K562 (cell line): Measurements from ENCODE around the gene UBA7. TPM values are rescaled to one million over a fixed set of nuclear protein-coding genes. Genes with fewer than 3 reads are reported as not detected.

Experiments used
- ATAC-seq: fragments of 200-7000 bp; cut with Tn5 transposase; 3 replicates; pipeline ENCODE4 v1.9.1; 2020; ENCODE audit warnings: moderate library complexity
- BruUV-seq: library from RNA; stranded (reverse); fragments of 400-500 nt; replicated peaks from 2 replicates; lab custom pipeline; 2021; lab: Mats Ljungman, UMichigan
- CTCF ChIA-PET: fragments of 300-600 bp; formaldehyde crosslinking; extraction: SDS; loops from one replicate; lab custom pipeline; 2021; ENCODE audit warnings: low intra/inter-chr PET ratio; lab: Yijun Ruan, JAX
- POLR2A ChIA-PET: fragments of 300-600, 350-650 bp; sonication (Branson Sonifier 250); formaldehyde crosslinking; extraction: SDS; loops from one replicate; lab custom pipeline; 2021; ENCODE audit warnings: antibody characterized with exemption, inconsistent platforms; lab: Yijun Ruan, JAX
- DNase-seq, 4 experiments: peaks; one replicate each; pipeline versions ENCODE4 v3.0.0 to v3.0.0-alpha.2; 2011 to 2018; ENCODE audit warnings: low spot score in 3 of 4, mixed read lengths in 3 of 4; ENCODE audit errors: extremely low read depth in 1 of 4
- FAIRE-seq: peaks from 2 replicates; lab custom pipeline; 2011; peaks lifted over from hg19 to GRCh38; lab: Jason Lieb, UNC
- H2AFZ ChIP-seq: 2 replicates; pipeline ENCODE4 v1.6.0; 2011; ENCODE audit warnings: low read depth, low read length, control low read depth, inconsistent platforms
- H3K27ac ChIP-seq: fragments of 200-600 bp; 3 replicates; pipeline ENCODE4 v1.8.0; 2011; ENCODE audit warnings: low read depth, mild to moderate bottlenecking, control low read depth, inconsistent platforms, low read length, moderate library complexity, mixed read lengths; ENCODE audit errors: extremely low read depth
- H3K27me3 ChIP-seq, 2 experiments: fragments of 300-600 bp in 1 of 2; 2 replicates in 1 of 2; 3 replicates in 1 of 2; pipeline versions ENCODE4 v1.6.0 to v1.8.0; 2011; ENCODE audit warnings: inconsistent platforms in 2 of 2, low read length in 2 of 2, mild to moderate bottlenecking in 1 of 2, mixed read lengths in 1 of 2, moderate library complexity in 1 of 2; ENCODE audit not compliant: control insufficient read depth in 2 of 2, insufficient read depth in 2 of 2
- H3K36me3 ChIP-seq: fragments of 300-600 bp; 3 replicates; pipeline ENCODE4 v1.8.0; 2011; ENCODE audit warnings: mild to moderate bottlenecking, low read length, inconsistent platforms; ENCODE audit not compliant: control insufficient read depth, insufficient read depth
- H3K4me1 ChIP-seq, 2 experiments: fragments of 200-600 bp in 1 of 2; replicated peaks in 1 of 2; 2 replicates in 1 of 2; 3 replicates in 1 of 2; pipeline versions ENCODE4 v1.5.1 to v1.8.0; 2011; ENCODE audit warnings: inconsistent platforms in 2 of 2, low read length in 2 of 2, mild to moderate bottlenecking in 1 of 2, mixed read lengths in 1 of 2, moderate library complexity in 1 of 2; ENCODE audit not compliant: control insufficient read depth in 2 of 2, insufficient read depth in 2 of 2
- H3K4me2 ChIP-seq: 2 replicates; pipeline ENCODE4 v1.6.1; 2011; ENCODE audit warnings: low read length, control low read depth, inconsistent platforms, mixed read lengths; ENCODE audit not compliant: insufficient read depth
- H3K4me3 ChIP-seq: fragments of 200-600 bp; sonication (generic), shearing (Covaris generic); 2 replicates; pipeline ENCODE4 v1.5.1; 2016; ENCODE audit warnings: control low read depth, inconsistent platforms
- H3K79me2 ChIP-seq: fragments of 200-600 bp; 3 replicates; pipeline ENCODE4 v1.8.0; 2011; ENCODE audit warnings: low read length, inconsistent platforms; ENCODE audit not compliant: control insufficient read depth, insufficient read depth
- H3K9ac ChIP-seq, 2 experiments: 2 replicates each; pipeline versions ENCODE4 v1.6.0 to v1.6.1; 2011; ENCODE audit warnings: low read depth in 2 of 2, low read length in 2 of 2, control low read depth in 1 of 2, inconsistent platforms in 1 of 2, mild to moderate bottlenecking in 1 of 2, mixed read lengths in 1 of 2; ENCODE audit not compliant: insufficient read depth in 1 of 2
- H3K9me1 ChIP-seq: one replicate; pipeline ENCODE4 v1.6.0; 2011; ENCODE audit warnings: inconsistent platforms, mild to moderate bottlenecking, low read length, moderate library complexity; ENCODE audit not compliant: control insufficient read depth, insufficient read depth
- H3K9me3 ChIP-seq: replicated peaks from 2 replicates; pipeline ENCODE4 v1.5.1; 2011; ENCODE audit warnings: low read depth, low read length, inconsistent platforms; ENCODE audit not compliant: control insufficient read depth, insufficient read depth
- H4K20me1 ChIP-seq: replicated peaks from 2 replicates; pipeline ENCODE4 v1.6.1; 2011; ENCODE audit warnings: low read length, inconsistent platforms, mixed read lengths; ENCODE audit not compliant: control insufficient read depth, insufficient read depth
- CREBBP ChIP-seq: IDR thresholded peaks from one replicate; pipeline ENCODE4 v1.6.1; 2012; ENCODE audit warnings: low read depth, mild to moderate bottlenecking, control low read depth, inconsistent platforms, low read length
- HNRNPLL ChIP-seq: fragments of 200-400 bp; formaldehyde crosslinking; IDR thresholded peaks from 2 replicates; pipeline ENCODE4 v1.6.1; 2017; ENCODE audit warnings: low read length, low read depth, mild to moderate bottlenecking; ENCODE audit not compliant: poor library complexity, severe bottlenecking
- IRF1 ChIP-seq: sonication (generic); formaldehyde crosslinking; IDR thresholded peaks from 2 replicates; pipeline ENCODE4 v1.8.0; 2022; ENCODE audit warnings: missing genetic modification reagents, mild to moderate bottlenecking, borderline replicate concordance
- JUND ChIP-seq, 2 experiments: IDR thresholded peaks; 2 replicates in 1 of 2; 3 replicates in 1 of 2; pipeline ENCODE4 v1.6.1; 2011; ENCODE audit warnings: borderline replicate concordance in 2 of 2, low read depth in 2 of 2, low read length in 2 of 2, improper control_type of control experiment in 1 of 2, missing biosample characterization in 1 of 2, missing genetic modification characterization in 1 of 2, missing genetic modification reagents in 1 of 2
- LEF1 ChIP-seq: fragments of 450-650 bp; IDR thresholded peaks from 2 replicates; pipeline ENCODE4 v1.6.1; 2016; ENCODE audit warnings: mild to moderate bottlenecking
- MAFF ChIP-seq: IDR thresholded peaks from 2 replicates; pipeline ENCODE4 v1.6.1; 2012; ENCODE audit warnings: low read length, improper control_type of control experiment
- MLLT1 ChIP-seq, 2 experiments: fragments of 450-650 bp; IDR thresholded peaks; 2 replicates each; pipeline ENCODE4 v1.6.1; 2016
- MXD1 ChIP-seq: fragments of 250-450 bp; sonication (Bioruptor Pico); IDR thresholded peaks from 2 replicates; pipeline ENCODE4 v1.8.0; 2021; ENCODE audit warnings: borderline replicate concordance, mild to moderate bottlenecking, moderate library complexity; ENCODE audit not compliant: poor library complexity, severe bottlenecking
- NR1H2 ChIP-seq: sonication (generic); formaldehyde crosslinking; IDR thresholded peaks from 2 replicates; pipeline ENCODE4 v1.4.0; 2020; ENCODE audit warnings: mild to moderate bottlenecking, missing genetic modification reagents
- PHB2 ChIP-seq: fragments of 450-650 bp; IDR thresholded peaks from 2 replicates; pipeline ENCODE4 v1.6.1; 2017; ENCODE audit warnings: low read depth
- PTTG1 ChIP-seq: fragments of 450-650 bp; IDR thresholded peaks from 2 replicates; pipeline ENCODE4 v1.6.1; 2016; ENCODE audit warnings: low read depth, mild to moderate bottlenecking, missing genetic modification characterization, missing compliant biosample characterization
- PYGO2 ChIP-seq: fragments of 450-650 bp; IDR thresholded peaks from 2 replicates; pipeline ENCODE4 v1.6.1; 2016; ENCODE audit warnings: mild to moderate bottlenecking, missing genetic modification characterization, moderate library complexity, missing compliant biosample characterization
- ZFP30 ChIP-seq: fragments of 250-450 bp; sonication (Bioruptor Pico); IDR thresholded peaks from 2 replicates; pipeline ENCODE4 v1.8.0; 2022; ENCODE audit warnings: moderate library complexity, mild to moderate bottlenecking, inconsistent platforms, borderline replicate concordance
- ZKSCAN3 ChIP-seq: fragments of 250-450 bp; sonication (Bioruptor Pico); IDR thresholded peaks from 2 replicates; pipeline ENCODE4 v1.4.0; 2020
- ZNF584 ChIP-seq: fragments of 200-800 bp; sonication (Bioruptor generic); IDR thresholded peaks from 2 replicates; pipeline ENCODE4 v1.6.1; 2016; ENCODE audit warnings: low read depth, mild to moderate bottlenecking, missing genetic modification characterization, missing compliant biosample characterization
- ZNF586 ChIP-seq: fragments of 450-650 bp; formaldehyde crosslinking; conservative IDR thresholded peaks from 2 replicates; pipeline ENCODE4 v1.4.0; 2020; ENCODE audit warnings: mild to moderate bottlenecking, moderate library complexity
- ZNF696 ChIP-seq: fragments of 250-450 bp; sonication (Bioruptor Pico); conservative IDR thresholded peaks from 2 replicates; pipeline ENCODE4 v1.4.0; 2020; ENCODE audit warnings: mild to moderate bottlenecking, moderate library complexity
- WGBS: fragments of 100-300 bp; shearing (Covaris generic); methylation state at CpG from one replicate; pipeline ENCODE4 v1.1.6; 2016; ENCODE audit warnings: low coverage, mixed read lengths; ENCODE audit not compliant: insufficient coverage; ENCODE audit errors: missing lambda C conversion rate; 5-methylcytosine and 5-hydroxymethylcytosine counted together
- in situ Hi-C: fragments of 300-500 bp; cut with MboI; formaldehyde crosslinking; loops from 4 replicates; pipeline ENCODE4 v1.15.0; 2018; ENCODE audit warnings: inconsistent platforms, mixed read lengths
- intact Hi-C: fragments of 100-400 bp; cut with micrococcal nuclease; formaldehyde crosslinking; loops from 2 replicates; pipeline ENCODE4 v1.14.2; 2022
- polyA plus RNA-seq, 8 experiments: library from polyadenylated mRNA; depleted of rRNA in 4 of 8; stranded (reverse) in 5 of 8; unstranded in 3 of 8; fragments of >200 nt; fragmentation: Nextera tagmentation in 2 of 8; fragmentation: Illumina TruSeq in 1 of 8; extraction: Ambion mirVana in 2 of 8; extraction: Trizol in 1 of 8; gene quantifications; 2 replicates each; pipeline versions ENCODE4 v1.2.1 to v1.2.3, GENCODE V29; 2011 to 2014; ENCODE audit warnings: inconsistent platforms in 1 of 8, missing spikeins in 1 of 8
- total RNA-seq, 7 experiments: library from RNA; depleted of rRNA in 6 of 7; stranded (reverse); fragments of >200 nt in 6 of 7; fragmentation: Illumina TruSeq in 2 of 7; extraction: Trizol in 2 of 7; gene quantifications; 2 replicates each; pipeline versions ENCODE4 v1.2.1 to v1.2.3, GENCODE V29; 2011 to 2021; ENCODE audit warnings: low replicate concordance in 1 of 7

Gene UBA7
- total and polyA plus RNA-seq, 9 of the 15 experiments (the other 6 are each of a cell fraction or from before 2014, with no cell fraction given): 0.17 to 3.3 (median 2.0) TPM

GRCh38 chr3:49791571-49791970 is 22.2 kb downstream of the UBA7 start:
- in situ Hi-C loops: no loop called here
- no peaks in the 10 kb centered on the region for H3K27me3 ChIP-seq
- BruUV-seq: no TSS peak
- ChIA-PET CTCF (no interaction called here), POLR2A (interaction anchor here (1.1 kb wide), 1 partner anchor 14 kb away, joined by 3 read pairs; no protein-coding TSS in a partner anchor)
- FAIRE-seq: no peak
- TF ChIP-seq MLLT1 (IDR thresholded peaks at IDR 0.05) (no peak), ZNF586 (CRISPR knock-in tag) (no peak), CREBBP (no peak), ZKSCAN3 (CRISPR knock-in tag) (no peak), PTTG1 (no peak), PYGO2 (no peak), LEF1 (no peak), HNRNPLL (no peak), IRF1 (CRISPR knock-in tag) (no peak), ZFP30 (CRISPR knock-in tag) (no peak), ZNF696 (no peak), ZNF584 (CRISPR knock-in tag) (no peak), PHB2 (no peak), MXD1 (CRISPR knock-in tag) (no peak), NR1H2 (CRISPR knock-in tag) (no peak), MAFF (no peak), JUND (IDR thresholded peaks at IDR 0.05; ENCODE audit: borderline replicate concordance, low read depth, low read length) (no peak), JUND (tag; IDR thresholded peaks at IDR 0.05; ENCODE audit: borderline replicate concordance, low read depth, low read length) (no peak)
- ATAC-seq: no peak
- intact Hi-C loops: no loop called here
- H3K9me1 ChIP-seq: no peaks in the 10 kb centered on the region
- no peak overlapping the region for H2AFZ ChIP-seq
- H3K4me1 ChIP-seq: peaks cover 11 to 20% of the 10 kb centered on the region in 2 experiments; a peak in 4 of 5 replicates
- H3K4me3 ChIP-seq: no peak overlapping the region
- no peaks in the 10 kb centered on the region for H4K20me1 ChIP-seq
- H3K27ac ChIP-seq: no peak overlapping the region
- H3K4me2 ChIP-seq: no peak overlapping the region
- no peak overlapping the region for H3K9ac ChIP-seq
- WGBS: 53% methylated on average over 4 of the region's 4 CpGs
- DNase-seq: no peak
- H3K9me3 ChIP-seq: no peaks in the 10 kb centered on the region
- H3K79me2 ChIP-seq: peaks cover 6% of the 10 kb centered on the region; the same call in 1 of the 3 replicates
- H3K36me3 ChIP-seq: no peaks in the 10 kb centered on the region
